H1 (cell line): Measurements from ENCODE around the gene CADM1. TPM values are rescaled to one million over a fixed set of nuclear protein-coding genes. Genes with fewer than 3 reads are reported as not detected.

Source experiments
- CTCF ChIA-PET: fragments of 300-600 bp; sonication (Branson Sonifier 250); formaldehyde crosslinking; loops from one replicate; lab custom pipeline; 2021; ENCODE audit not compliant: partially characterized antibody; lab: Charles Lee
- POLR2A ChIA-PET: fragments of 300-600 bp; sonication (Branson Sonifier 250); formaldehyde crosslinking; loops from one replicate; lab custom pipeline; 2021; ENCODE audit warnings: inconsistent platforms; ENCODE audit not compliant: partially characterized antibody; lab: Charles Lee
- DNase-seq, 2 experiments: peaks; one replicate each; pipeline versions ENCODE4 v3.0.0 to v3.0.0-alpha.2; 2010 to 2022; ENCODE audit warnings: low spot score in 2 of 2, low read depth in 1 of 2, mixed read lengths in 1 of 2
- FAIRE-seq: peaks from 2 replicates; lab custom pipeline; 2011; peaks lifted over from hg19 to GRCh38; lab: Jason Lieb, UNC
- H2AFZ ChIP-seq: 2 replicates; pipeline ENCODE4 v1.8.1; 2012; ENCODE audit warnings: low read length, inconsistent platforms
- H2AK5ac ChIP-seq: 2 replicates; pipeline ENCODE4 v1.6.1; 2013; ENCODE audit warnings: low read depth, low read length
- H2BK120ac ChIP-seq: replicated peaks from 2 replicates; pipeline ENCODE3; 2013; ENCODE audit warnings: low read depth, low read length, inconsistent platforms
- H2BK12ac ChIP-seq: 2 replicates; pipeline ENCODE4 v1.6.1; 2013; ENCODE audit warnings: low read depth, low read length
- H2BK15ac ChIP-seq: 2 replicates; pipeline ENCODE4 v1.6.1; 2013; ENCODE audit warnings: low read length
- H2BK20ac ChIP-seq: 2 replicates; pipeline ENCODE4 v1.6.1; 2013; ENCODE audit warnings: low read length
- H2BK5ac ChIP-seq: 2 replicates; pipeline ENCODE4 v1.6.1; 2013; ENCODE audit warnings: low read depth, low read length
- H3K14ac ChIP-seq: 2 replicates; pipeline ENCODE4 v1.6.1; 2013; ENCODE audit warnings: inconsistent platforms; ENCODE audit not compliant: insufficient read length
- H3K18ac ChIP-seq: 2 replicates; pipeline ENCODE4 v1.6.1; 2013; ENCODE audit warnings: low read length; ENCODE audit errors: extremely low read depth
- H3K23ac ChIP-seq: 2 replicates; pipeline ENCODE4 v1.6.1; 2013; ENCODE audit warnings: inconsistent platforms; ENCODE audit not compliant: insufficient read length
- H3K23me2 ChIP-seq: 2 replicates; pipeline ENCODE4 v1.6.1; 2013; ENCODE audit warnings: low read depth, low read length
- H3K27ac ChIP-seq: 2 replicates; pipeline ENCODE4 v1.6.1; 2011; ENCODE audit warnings: low read depth, low read length, inconsistent platforms
- H3K27me3 ChIP-seq, 4 experiments: replicated peaks in 1 of 4; 1 replicate in 1 of 4; 2 replicates in 3 of 4; pipeline versions ENCODE4 v1.6.1 to v1.8.1; 2011 to 2013; ENCODE audit warnings: low read length in 3 of 4, mild to moderate bottlenecking in 3 of 4, inconsistent platforms in 2 of 4, mixed read lengths in 2 of 4, moderate library complexity in 1 of 4; ENCODE audit not compliant: control insufficient read depth in 3 of 4, insufficient read depth in 3 of 4; ENCODE audit errors: extremely low read depth in 1 of 4
- H3K36me3 ChIP-seq, 4 experiments: 2 replicates each; pipeline versions ENCODE4 v1.6.1 to v1.8.1; 2011 to 2013; ENCODE audit warnings: mild to moderate bottlenecking in 4 of 4, low read length in 3 of 4, moderate library complexity in 2 of 4, control low read depth in 1 of 4, inconsistent platforms in 1 of 4; ENCODE audit not compliant: insufficient read depth in 4 of 4, control insufficient read depth in 2 of 4
- H3K4ac ChIP-seq: replicated peaks from 2 replicates; pipeline ENCODE3; 2013; ENCODE audit warnings: low read length, low read depth, mixed read lengths, inconsistent platforms; ENCODE audit not compliant: insufficient read length
- H3K4me1 ChIP-seq, 4 experiments: replicated peaks in 1 of 4; 1 replicate in 1 of 4; 2 replicates in 3 of 4; pipeline versions ENCODE4 v1.6.1 to v1.8.1; 2011 to 2013; ENCODE audit warnings: low read length in 3 of 4, inconsistent platforms in 2 of 4, mixed read lengths in 1 of 4; ENCODE audit not compliant: insufficient read depth in 4 of 4, control insufficient read depth in 3 of 4
- H3K4me2 ChIP-seq, 2 experiments: 2 replicates each; pipeline versions ENCODE4 v1.6.1 to v1.8.1; 2011 to 2013; ENCODE audit warnings: low read depth in 2 of 2, low read length in 2 of 2, control low read depth in 1 of 2, inconsistent platforms in 1 of 2, mild to moderate bottlenecking in 1 of 2; ENCODE audit not compliant: insufficient read depth in 1 of 2
- H3K4me3 ChIP-seq, 4 experiments: fragments of 200-600, 300-600 bp in 1 of 4; sonication (generic), shearing (Covaris generic), sonication (Bioruptor Twin) in 1 of 4; 2 replicates each; pipeline versions ENCODE4 v1.5.1 to v1.8.1; 2011 to 2016; ENCODE audit warnings: low read length in 4 of 4, low read depth in 3 of 4, control low read depth in 2 of 4, inconsistent platforms in 2 of 4, mild to moderate bottlenecking in 2 of 4, mixed read lengths in 1 of 4, moderate library complexity in 1 of 4; ENCODE audit not compliant: insufficient read depth in 2 of 4; ENCODE audit errors: extremely low read depth in 1 of 4
- H3K56ac ChIP-seq: replicated peaks from 2 replicates; pipeline ENCODE3; 2013; ENCODE audit warnings: low read depth, mild to moderate bottlenecking, mixed read lengths, low read length, inconsistent platforms; ENCODE audit not compliant: insufficient read length
- H3K79me1 ChIP-seq: 2 replicates; pipeline ENCODE4 v1.6.1; 2013; ENCODE audit warnings: low read depth, low read length, control low read depth
- H3K79me2 ChIP-seq, 2 experiments: 2 replicates each; pipeline versions ENCODE4 v1.6.1 to v1.8.1; 2012 to 2013; ENCODE audit warnings: low read length in 2 of 2, mild to moderate bottlenecking in 2 of 2, inconsistent platforms in 1 of 2; ENCODE audit not compliant: insufficient read depth in 2 of 2, control insufficient read depth in 1 of 2
- H3K9ac ChIP-seq, 4 experiments: replicated peaks in 1 of 4; 1 replicate in 1 of 4; 2 replicates in 3 of 4; pipeline versions ENCODE4 v1.6.1 to v1.8.1; 2011 to 2013; ENCODE audit warnings: low read depth in 3 of 4, low read length in 3 of 4, control low read depth in 2 of 4, mild to moderate bottlenecking in 2 of 4, moderate library complexity in 2 of 4, inconsistent platforms in 1 of 4; ENCODE audit errors: extremely low read depth in 1 of 4
- H3K9me3 ChIP-seq, 2 experiments: 2 replicates each; pipeline versions ENCODE4 v1.6.1 to v1.8.1; 2012 to 2013; ENCODE audit warnings: mild to moderate bottlenecking in 2 of 2, moderate library complexity in 2 of 2, control low read depth in 1 of 2, inconsistent platforms in 1 of 2, low read depth in 1 of 2, low read length in 1 of 2, mixed read lengths in 1 of 2; ENCODE audit not compliant: insufficient read depth in 2 of 2
- H4K20me1 ChIP-seq, 2 experiments: replicated peaks in 1 of 2; 2 replicates each; pipeline versions ENCODE3 to v1.8.1; 2011 to 2013; ENCODE audit warnings: inconsistent platforms in 2 of 2, low read length in 2 of 2, mild to moderate bottlenecking in 1 of 2; ENCODE audit not compliant: insufficient read depth in 2 of 2, control insufficient read depth in 1 of 2
- H4K5ac ChIP-seq: 2 replicates; pipeline ENCODE4 v1.6.1; 2013; ENCODE audit warnings: low read length, low read depth, mixed read lengths, inconsistent platforms; ENCODE audit not compliant: insufficient read length
- H4K8ac ChIP-seq: 2 replicates; pipeline ENCODE4 v1.8.0; 2013; ENCODE audit warnings: mild to moderate bottlenecking, moderate library complexity, low read length, inconsistent platforms; ENCODE audit not compliant: insufficient read depth; ENCODE audit errors: extremely low read depth
- H4K91ac ChIP-seq: replicated peaks from 2 replicates; pipeline ENCODE3; 2013; ENCODE audit warnings: low read length, mixed read lengths, inconsistent platforms; ENCODE audit not compliant: insufficient read length
- CBX5 ChIP-seq: fragments of 300-800, 300-1000 bp; sonication (generic); IDR thresholded peaks from 2 replicates; pipeline ENCODE4 v1.7.1; 2016; ENCODE audit warnings: antibody characterized with exemption, low read length, low read depth
- HDAC2 ChIP-seq, 2 experiments: fragments of 300-600 bp in 1 of 2; sonication (generic) in 1 of 2; IDR thresholded peaks; 2 replicates each; pipeline ENCODE4 v1.6.1; 2011 to 2012; ENCODE audit warnings: low read depth in 2 of 2, low read length in 2 of 2, mild to moderate bottlenecking in 2 of 2, moderate library complexity in 2 of 2, borderline replicate concordance in 1 of 2, inconsistent platforms in 1 of 2
- HDAC6 ChIP-seq: IDR thresholded peaks from one replicate; pipeline ENCODE4 v1.7.1; 2012; ENCODE audit warnings: low read depth, mild to moderate bottlenecking, inconsistent platforms, low read length, moderate library complexity
- MAFK ChIP-seq: IDR thresholded peaks from 2 replicates; pipeline ENCODE4 v1.6.1; 2012; ENCODE audit warnings: low read depth, mild to moderate bottlenecking, improper control_type of control experiment, low read length
- RXRA ChIP-seq: IDR thresholded peaks from 2 replicates; pipeline ENCODE4 v1.6.1; 2011; ENCODE audit warnings: low read depth, mild to moderate bottlenecking, low read length, moderate library complexity; ENCODE audit not compliant: insufficient read depth
- SIN3A ChIP-seq, 2 experiments: IDR thresholded peaks in 1 of 2; conservative IDR thresholded peaks in 1 of 2; 2 replicates each; pipeline ENCODE4 v1.6.1; 2011 to 2012; ENCODE audit warnings: low read length in 2 of 2, improper control_type of control experiment in 1 of 2, low read depth in 1 of 2, mild to moderate bottlenecking in 1 of 2
- SP4 ChIP-seq: IDR thresholded peaks from 2 replicates; pipeline ENCODE4 v1.6.1; 2012; ENCODE audit warnings: low read length, inconsistent platforms
- SUZ12 ChIP-seq: fragments of 200-600 bp; sonication (generic); IDR thresholded peaks from 2 replicates; pipeline ENCODE4 v1.6.1; 2012; ENCODE audit warnings: mild to moderate bottlenecking, inconsistent platforms, low read length, moderate library complexity, mixed read lengths
- YY1 ChIP-seq: IDR thresholded peaks from 2 replicates; pipeline ENCODE4 v1.6.1; 2011; ENCODE audit warnings: low read depth, mild to moderate bottlenecking, low read length
- WGBS, 2 experiments: shearing (Covaris generic) in 1 of 2; methylation state at CpG; one replicate each; pipeline versions ENCODE4 v1.1.6 to v1.1.7; 2013 to 2015; ENCODE audit warnings: low lambda C conversion rate in 2 of 2, mixed read lengths in 2 of 2, inconsistent platforms in 1 of 2, low coverage in 1 of 2, missing lambda C conversion rate in 1 of 2; ENCODE audit not compliant: insufficient replicate concordance in 2 of 2, insufficient coverage in 1 of 2, insufficient read length in 1 of 2; ENCODE audit errors: extremely low coverage in 1 of 2, missing lambda C conversion rate in 1 of 2; 5-methylcytosine and 5-hydroxymethylcytosine counted together
- polyA plus RNA-seq, 7 experiments: library from polyadenylated mRNA; depleted of rRNA in 3 of 7; stranded (reverse) in 5 of 7; unstranded in 2 of 7; fragments of >200 nt in 5 of 7; fragments of 200-250 nt in 2 of 7; gene quantifications; 1 replicate in 5 of 7; 2 replicates in 1 of 7; 4 replicates in 1 of 7; pipeline versions ENCODE4 v1.2.1 to v1.2.3, GENCODE V29; 2011 to 2013; ENCODE audit warnings: missing spikeins in 2 of 7, mixed read lengths in 2 of 7
- total RNA-seq: library from RNA; stranded (reverse); fragmentation: NEBNext Ultra II Directional; extraction: Animal tissue kit (Norgen Biotek cat#: 25700); gene quantifications from 2 replicates; pipeline ENCODE4 v1.2.1, GENCODE V29; 2021
- TF ChIP-seq, protein P1 (sequence below): IDR thresholded peaks from 2 replicates; pipeline ENCODE4 v1.6.1; 2012; ENCODE audit warnings: inconsistent platforms

Gene CADM1
- total and polyA plus RNA-seq, 2 of the 8 experiments (the other 6 are each of a cell fraction or from before 2014, with no cell fraction given) = 8.3 to 25.3 TPM

GRCh38 chr11:115466122-115466521, 38.1 kb downstream of the CADM1 start:
- Histone ChIP-seq H3K56ac (no peak overlapping the region), H3K4me2 (no peak overlapping the region)

More at GRCh38 chr11:115466122-115466521, 38.1 kb downstream of the CADM1 start:
- no peak overlapping the region for H3K18ac ChIP-seq
- TF ChIP-seq YY1 = no peak
- no peak for TF ChIP-seq HDAC2 (IDR thresholded peaks at IDR 0.05; ENCODE audit: borderline replicate concordance in 1 of 2, low read depth in 2 of 2, low read length in 2 of 2)
- TF ChIP-seq CBX5 = no peak
- TF ChIP-seq RXRA = no peak
- TF ChIP-seq HDAC6 = no peak
- TF ChIP-seq SUZ12 = no peak
- no peak for TF ChIP-seq SP4
- no peak for TF ChIP-seq MAFK
- no peak for TF ChIP-seq SIN3A (conservative IDR thresholded peaks at IDR 0.05 in 1 of 2, IDR thresholded peaks at IDR 0.05 in 1 of 2; ENCODE audit: low read depth in 1 of 2, low read length in 2 of 2)
- TF ChIP-seq, protein P1, sequence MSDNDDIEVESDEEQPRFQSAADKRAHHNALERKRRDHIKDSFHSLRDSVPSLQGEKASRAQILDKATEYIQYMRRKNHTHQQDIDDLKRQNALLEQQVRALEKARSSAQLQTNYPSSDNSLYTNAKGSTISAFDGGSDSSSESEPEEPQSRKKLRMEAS = no peak
- ChIA-PET CTCF (interaction anchor here (0.8 kb wide), 1 partner anchor 38 kb away, joined by 3 read pairs; the partner anchor contains the start of gene CADM1), POLR2A (no interaction called here)
- no peak overlapping the region for H2BK120ac ChIP-seq
- no peak overlapping the region for H4K8ac ChIP-seq
- H3K4me3 ChIP-seq = no peak overlapping the region
- DNase-seq (no peak), FAIRE-seq (no peak)
- no peaks in the 10 kb centered on the region for H3K23me2 ChIP-seq
- H2BK12ac ChIP-seq = no peak overlapping the region
- no peak overlapping the region for H3K4ac ChIP-seq
- H2BK20ac ChIP-seq = no peak overlapping the region
- no peak overlapping the region for H4K91ac ChIP-seq
- H3K23ac ChIP-seq = no peak overlapping the region
- no peak overlapping the region for H2BK5ac ChIP-seq
- WGBS, 2 experiments = 88% methylated on average over 3 of the region's 3 CpGs; no CpG with 5 or more reads in 1 of the 2 experiments
- H3K9ac ChIP-seq = no peak overlapping the region
- H3K4me1 ChIP-seq = peaks cover 0 to 3% (median 0%) of the 10 kb centered on the region in 4 experiments; a peak in 2 of 7 replicates
- H2AK5ac ChIP-seq = no peak overlapping the region
- no peak overlapping the region for H2BK15ac ChIP-seq
- no peak overlapping the region for H3K14ac ChIP-seq
- H4K20me1 ChIP-seq = peaks cover 0 to 2% of the 10 kb centered on the region in 2 experiments
- H3K79me1 ChIP-seq = no peaks in the 10 kb centered on the region
- H3K27ac ChIP-seq = no peak overlapping the region
- no peaks in the 10 kb centered on the region for H3K79me2 ChIP-seq
- no peak overlapping the region for H4K5ac ChIP-seq
- no peaks in the 10 kb centered on the region for H3K9me3 ChIP-seq
- no peak overlapping the region for H2AFZ ChIP-seq
- no peaks in the 10 kb centered on the region for H3K27me3 ChIP-seq
- no peaks in the 10 kb centered on the region for H3K36me3 ChIP-seq
